ENCODE measurements around the gene MICALL2.

Gene MICALL2

DNA sequence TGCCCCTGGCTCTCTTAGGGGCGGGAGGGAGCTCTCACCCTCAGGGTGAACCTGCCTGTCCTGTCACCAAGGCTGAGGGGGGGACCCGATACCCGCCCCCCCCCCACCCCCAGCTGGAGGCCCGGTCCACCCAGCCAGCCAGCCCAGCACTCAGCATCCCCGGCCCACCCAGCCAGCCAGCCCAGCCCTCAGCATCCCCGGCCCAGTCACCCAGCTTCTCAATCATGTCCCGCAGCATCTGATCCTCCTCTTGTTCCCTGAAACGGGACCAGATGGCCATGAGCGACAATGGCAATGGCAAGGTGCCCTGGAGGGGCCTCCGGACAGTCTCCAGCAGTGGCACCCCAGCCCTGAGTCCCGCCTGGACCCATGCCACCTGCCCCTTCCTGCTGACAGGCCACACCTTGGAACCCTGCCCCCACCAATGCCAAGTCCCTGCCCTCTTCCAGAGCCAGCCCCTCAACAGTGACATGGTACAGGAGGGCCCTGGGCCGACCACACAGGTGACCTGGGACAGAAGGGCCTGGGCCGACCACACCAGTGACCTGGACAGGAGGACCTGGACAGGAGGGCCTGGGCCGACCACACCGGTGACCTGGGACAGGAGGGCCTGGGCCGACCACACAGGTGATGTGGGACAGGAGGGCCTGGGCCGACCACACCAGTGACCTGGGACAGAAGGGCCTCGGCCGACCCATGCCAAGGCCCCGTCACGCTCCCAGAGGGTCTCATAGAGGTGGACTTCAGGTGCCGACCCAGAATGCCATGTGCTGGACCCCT, 24.2 kb downstream of the MICALL2 start:
- TF ChIP-seq MYC (IDR thresholded peaks at IDR 0.05; ENCODE audit: low read depth, low read length) (no peak), POLR2A (IDR thresholded peaks at IDR 0.05; ENCODE audit: extremely low read depth, insufficient read length) (no peak), MAX (IDR thresholded peaks at IDR 0.05; ENCODE audit: low read depth, low read length) (no peak), CTCF (IDR thresholded peaks at IDR 0.05; ENCODE audit: low read depth, low read length) (no peak)
- no peak overlapping the region for H3K4me3 ChIP-seq (ENCODE audit: low read depth, low read length)
- DNase-seq (ENCODE audit: low read depth) = no peak

- H3K4me3 ChIP-seq (ENCODE audit: low read depth, low read length) = no peak overlapping the region
- DNase-seq (ENCODE audit: low read depth) = no peak
- TF ChIP-seq MYC (IDR thresholded peaks at IDR 0.05; ENCODE audit: low read depth, low read length) = no peak
- no peak for TF ChIP-seq CTCF (IDR thresholded peaks at IDR 0.05; ENCODE audit: low read depth, low read length)
- TF ChIP-seq MAX (IDR thresholded peaks at IDR 0.05; ENCODE audit: low read depth, low read length) = no peak
- TF ChIP-seq POLR2A (IDR thresholded peaks at IDR 0.05; ENCODE audit: extremely low read depth, insufficient read length) = no peak
Observed at GRCh38 chr7:1434165-1434718, 25.0 kb downstream of the MICALL2 start.

DNA sequence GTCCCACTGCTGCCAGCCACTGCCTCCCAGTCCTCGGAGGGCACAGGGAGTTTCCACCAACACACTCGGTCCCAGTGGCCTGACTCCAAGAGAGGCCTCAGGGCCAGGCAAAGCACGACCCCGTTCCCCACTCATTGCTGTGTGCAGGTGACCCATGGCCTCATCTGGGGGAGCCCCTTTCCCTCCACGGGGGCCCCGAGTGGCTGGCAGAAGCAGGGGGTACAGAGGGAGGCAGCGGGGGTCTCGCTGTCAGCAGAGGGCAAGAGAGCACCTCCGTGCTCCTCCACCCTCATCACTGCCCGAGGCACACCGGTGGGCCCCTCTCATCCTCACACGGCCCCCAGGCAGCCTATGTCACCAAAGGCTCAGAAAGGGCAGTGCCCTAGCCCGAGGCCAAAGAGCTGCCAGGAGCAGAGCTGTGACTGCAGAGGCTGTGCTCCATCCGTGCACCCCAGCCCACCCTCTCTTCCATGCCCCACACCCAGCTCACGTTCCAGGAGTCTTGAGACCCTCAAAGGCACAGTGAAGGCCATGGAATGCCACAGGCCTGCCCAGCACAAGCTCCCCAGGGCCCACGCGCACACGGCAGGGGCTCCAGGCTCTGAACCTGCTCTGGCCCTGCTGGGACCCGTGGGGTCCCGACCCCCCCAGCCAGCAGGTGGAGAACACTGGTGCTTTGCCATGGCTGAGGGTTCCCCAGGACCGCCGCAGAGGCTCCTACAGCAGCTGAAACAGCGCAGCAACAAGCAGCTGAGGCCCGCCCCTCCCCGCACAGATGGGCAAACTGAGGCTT, 25.9 kb downstream of the MICALL2 start:
- TF ChIP-seq CTCF (IDR thresholded peaks at IDR 0.05; ENCODE audit: low read depth, low read length) = no peak
- no peak for TF ChIP-seq POLR2A (IDR thresholded peaks at IDR 0.05; ENCODE audit: extremely low read depth, insufficient read length)
- no peak for TF ChIP-seq MYC (IDR thresholded peaks at IDR 0.05; ENCODE audit: low read depth, low read length)
- TF ChIP-seq MAX (IDR thresholded peaks at IDR 0.05; ENCODE audit: low read depth, low read length) = no peak
- DNase-seq (ENCODE audit: low read depth) = no peak
- H3K4me3 ChIP-seq (ENCODE audit: low read depth, low read length) = no peak overlapping the region

DNA sequence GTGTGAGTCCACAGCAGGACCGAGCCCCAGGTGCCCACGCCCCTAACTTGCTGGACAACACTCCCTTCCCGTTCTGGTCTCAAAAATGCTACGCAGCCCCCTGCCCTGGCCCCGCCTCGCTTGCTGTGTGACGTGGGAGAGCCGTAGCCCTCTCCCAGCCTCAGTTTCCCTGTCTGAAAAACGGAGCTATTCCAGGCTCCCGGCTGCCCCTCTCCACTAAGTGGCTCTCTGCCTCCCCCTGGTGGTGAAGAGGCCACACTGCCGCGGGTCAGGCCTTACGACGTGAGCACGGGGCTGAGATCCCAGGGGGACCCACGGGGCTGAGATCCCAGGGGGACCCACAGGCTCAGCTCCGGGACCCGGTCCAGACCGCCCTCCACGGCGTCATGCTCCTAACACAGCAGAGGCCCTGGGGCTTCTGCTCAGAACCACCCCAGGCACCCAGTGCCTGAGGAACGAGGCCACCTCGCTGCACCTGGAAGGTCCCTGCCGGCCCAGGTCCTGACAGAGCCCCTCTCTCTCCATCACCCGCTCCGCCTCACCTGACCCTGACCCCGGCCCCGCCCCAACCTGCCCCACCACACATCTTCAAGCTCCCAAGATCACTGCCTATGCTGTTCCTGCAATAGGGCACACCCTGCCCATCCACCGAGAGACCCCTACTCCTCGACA, 26.7 kb downstream of the MICALL2 start:
- no peak overlapping the region for H3K4me3 ChIP-seq (ENCODE audit: low read depth, low read length)
- TF ChIP-seq CTCF (IDR thresholded peaks at IDR 0.05; ENCODE audit: low read depth, low read length) (peak; percentile 99), MYC (IDR thresholded peaks at IDR 0.05; ENCODE audit: low read depth, low read length) (no peak)
- DNase-seq (ENCODE audit: low read depth) = peak; percentile 76

DNA sequence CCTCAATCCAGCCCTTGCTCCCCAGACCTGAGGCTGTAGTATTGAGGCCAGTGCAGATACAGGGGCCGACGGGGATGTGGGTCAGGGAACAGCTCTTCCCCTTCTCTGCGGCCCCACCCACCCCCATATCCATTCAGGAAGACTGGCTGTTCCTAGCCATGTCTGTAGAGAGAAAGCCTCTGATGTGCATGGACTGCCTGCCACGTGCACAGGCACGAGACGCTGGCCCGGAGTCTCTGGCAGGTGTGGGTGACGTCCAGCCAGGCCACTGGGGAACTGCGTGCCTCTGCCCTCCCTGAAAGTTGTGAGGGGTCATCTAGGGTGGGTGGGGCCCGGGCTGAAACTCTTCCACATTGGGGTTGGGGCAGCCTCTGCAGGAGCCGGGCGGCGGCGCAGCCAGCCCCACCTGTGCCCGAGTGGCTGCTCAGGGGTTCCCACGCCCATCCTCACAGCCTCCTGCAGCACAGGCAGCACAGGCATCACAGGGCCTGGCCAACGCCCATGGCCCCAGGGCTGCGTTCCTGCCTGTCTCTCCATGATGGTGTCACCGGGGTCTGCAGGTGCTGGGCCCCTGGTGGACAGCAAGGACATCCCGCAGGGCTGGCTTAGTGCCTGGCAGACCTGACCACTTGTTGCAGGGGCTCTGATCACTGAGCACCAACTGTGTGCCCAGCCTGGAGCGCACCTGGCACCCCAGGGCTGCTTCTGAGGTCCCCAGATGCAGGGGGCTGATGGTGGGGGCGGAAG, 27.5 kb downstream of the MICALL2 start:
- DNase-seq (ENCODE audit: low read depth) = no peak
- TF ChIP-seq MYC (IDR thresholded peaks at IDR 0.05; ENCODE audit: low read depth, low read length) (no peak), POLR2A (IDR thresholded peaks at IDR 0.05; ENCODE audit: extremely low read depth, insufficient read length) (no peak), MAX (IDR thresholded peaks at IDR 0.05; ENCODE audit: low read depth, low read length) (no peak), CTCF (IDR thresholded peaks at IDR 0.05; ENCODE audit: low read depth, low read length) (no peak)
- H3K4me3 ChIP-seq (ENCODE audit: low read depth, low read length) = no peak overlapping the region

All from NB4 (cell line).